ENCODE measurements around the gene GLRX2. TPM values are rescaled to one million over a fixed set of nuclear protein-coding genes. Genes with fewer than 3 reads are reported as not detected.

Gene GLRX2
- total RNA-seq: 10 to 100 TPM; 15.0 to 17.0 TPM
- 10 to 100 TPM; 15.2 to 16.3 TPM for polyA plus RNA-seq

GRCh38 chr1:193104907-193105820, at the start of gene GLRX2:
Gene GLRX2, minus strand, starts transcription at chr1:193105414. Its CDS starts 32 bp downstream, at chr1:193105382.
- Histone ChIP-seq H3K4me1 (ENCODE audit: insufficient read depth, low read length) (peaks cover 18% of the 10 kb centered on the region), H3K27ac (ENCODE audit: low read depth, low read length) (peak within 1 kb of the TSS; percentile 59), H3K36me3 (ENCODE audit: insufficient read depth, low read length) (no peaks in the 10 kb centered on the region), H3K4me3 (ENCODE audit: low read length in 2 of 2) (peak within 1 kb of the TSS; percentile 65 to 94), H3K9me3 (ENCODE audit: control insufficient read depth in 1 of 2, low read length in 2 of 2) (no peaks in the 10 kb centered on the region), H3K27me3 (ENCODE audit: insufficient read depth, low read length) (no peaks in the 10 kb centered on the region)
- intact Hi-C loops (cut with micrococcal nuclease): loop anchor here (1.0 to 5.0 kb wide), 3 partner anchors 16 to 298 kb away; partner anchors contain the start of genes RGS2, RO60 and UCHL5
- Mint-ChIP-seq H3K9me3 (no peaks in the 10 kb centered on the region), H3K27ac (peak within 1 kb of the TSS; percentile 61 to 95 (median 91)), H3K4me3 (peak within 1 kb of the TSS; percentile 94 to 98 (median 95)), H3K27me3 (no peaks in the 10 kb centered on the region), H3K36me3 (peaks cover 3 to 9% of the 10 kb centered on the region in 2 donors), H3K4me1 (peaks cover 19 to 30% (median 24%) of the 10 kb centered on the region in 4 donors)
- peak; percentile 43 to 71 (median 58) for DNase-seq
- ChIA-PET POLR2A (ENCODE audit: partially characterized antibody) (interaction anchor here (1.7 to 5.8 kb wide), 3 partner anchors 17 to 298 kb away, joined by 7 to 44 read pairs (median 14); partner anchors contain the start of genes CDC73, RO60 and UCHL5), CTCF (ENCODE audit: partially characterized antibody) (interaction anchor here (1.8 to 2.3 kb wide), 2 partner anchors 16 to 46 kb away, joined by 8 to 10 read pairs; partner anchors contain the start of genes CDC73, RO60 and UCHL5)

- Histone ChIP-seq H3K27me3 (ENCODE audit: insufficient read depth, low read length) (no peaks in the 10 kb centered on the region), H3K9me3 (ENCODE audit: control insufficient read depth in 1 of 2, low read length in 2 of 2) (no peaks in the 10 kb centered on the region), H3K4me3 (ENCODE audit: low read length in 2 of 2) (no peak overlapping the region), H3K4me1 (ENCODE audit: insufficient read depth, low read length) (peaks cover 9% of the 10 kb centered on the region), H3K36me3 (ENCODE audit: insufficient read depth, low read length) (peaks cover 28% of the 10 kb centered on the region), H3K27ac (ENCODE audit: low read depth, low read length) (no peak overlapping the region)
- Mint-ChIP-seq H3K4me3 (no peak overlapping the region), H3K36me3 (peaks cover 37 to 53% of the 10 kb centered on the region in 2 donors), H3K27ac (no peak overlapping the region), H3K9me3 (no peaks in the 10 kb centered on the region), H3K4me1 (peaks cover 13 to 29% (median 22%) of the 10 kb centered on the region in 4 donors), H3K27me3 (no peaks in the 10 kb centered on the region)
- intact Hi-C loops (cut with micrococcal nuclease): no loop called here
- no peak for DNase-seq
- ChIA-PET CTCF (ENCODE audit: partially characterized antibody) (interaction anchor here (1.2 kb wide), 1 partner anchor 1150 kb away, joined by 4 read pairs; no protein-coding TSS in a partner anchor), POLR2A (ENCODE audit: partially characterized antibody) (no interaction called here)
Observed at GRCh38 chr1:193144999-193145398, 39.8 kb upstream of the GLRX2 start.

GRCh38 chr1:193144361-193144938, 39.2 kb upstream of the GLRX2 start:
- no peak overlapping the region for H3K27ac ChIP-seq (ENCODE audit: low read depth, low read length)
- ChIA-PET POLR2A (ENCODE audit: partially characterized antibody) (no interaction called here), CTCF (ENCODE audit: partially characterized antibody) (interaction anchor here (1.2 kb wide), 1 partner anchor 1151 kb away, joined by 4 read pairs; no protein-coding TSS in a partner anchor)
- peaks cover 33% of the 10 kb centered on the region for H3K36me3 ChIP-seq (ENCODE audit: insufficient read depth, low read length)
- DNase-seq: no peak
- H3K4me3 Mint-ChIP-seq: no peak overlapping the region
- no peak overlapping the region for H3K27ac Mint-ChIP-seq
- no peaks in the 10 kb centered on the region for H3K9me3 ChIP-seq (ENCODE audit: control insufficient read depth in 1 of 2, low read length in 2 of 2)
- H3K4me1 Mint-ChIP-seq: peaks cover 14 to 35% (median 27%) of the 10 kb centered on the region in 4 donors
- H3K36me3 Mint-ChIP-seq: peaks cover 42 to 57% of the 10 kb centered on the region in 2 donors
- no peak overlapping the region for H3K4me3 ChIP-seq (ENCODE audit: low read length in 2 of 2)
- intact Hi-C loops (cut with micrococcal nuclease): no loop called here
- no peaks in the 10 kb centered on the region for H3K27me3 ChIP-seq (ENCODE audit: insufficient read depth, low read length)
- H3K27me3 Mint-ChIP-seq: no peaks in the 10 kb centered on the region
- no peaks in the 10 kb centered on the region for H3K9me3 Mint-ChIP-seq
- peaks cover 9% of the 10 kb centered on the region for H3K4me1 ChIP-seq (ENCODE audit: insufficient read depth, low read length)

- H3K9me3 Mint-ChIP-seq: no peaks in the 10 kb centered on the region
- no peak overlapping the region for H3K27ac ChIP-seq (ENCODE audit: low read depth, low read length)
- no peak overlapping the region for H3K4me3 ChIP-seq (ENCODE audit: low read length in 2 of 2)
- peak in 2 of 5 donors; percentile 16 to 20 for DNase-seq
- peaks cover 35% of the 10 kb centered on the region for H3K36me3 ChIP-seq (ENCODE audit: insufficient read depth, low read length)
- H3K4me1 ChIP-seq (ENCODE audit: insufficient read depth, low read length): peaks cover 9% of the 10 kb centered on the region
- H3K27ac Mint-ChIP-seq: peak overlapping the region in 1 of 7 donors; percentile 8
- no peak overlapping the region for H3K4me3 Mint-ChIP-seq
- H3K9me3 ChIP-seq (ENCODE audit: control insufficient read depth in 1 of 2, low read length in 2 of 2): no peaks in the 10 kb centered on the region
- ChIA-PET POLR2A (ENCODE audit: partially characterized antibody) (no interaction called here), CTCF (ENCODE audit: partially characterized antibody) (interaction anchor here (0.9 to 1.5 kb wide), 3 partner anchors 16 to 1154 kb away, joined by 3 read pairs; no protein-coding TSS in a partner anchor)
- intact Hi-C loops (cut with micrococcal nuclease): loop anchor here (1.0 kb wide), 1 partner anchor 1152 kb away; no protein-coding TSS in a partner anchor
- H3K36me3 Mint-ChIP-seq: peaks cover 46 to 62% of the 10 kb centered on the region in 2 donors
- H3K27me3 Mint-ChIP-seq: no peaks in the 10 kb centered on the region
- H3K4me1 Mint-ChIP-seq: peaks cover 15 to 38% (median 30%) of the 10 kb centered on the region in 4 donors
- H3K27me3 ChIP-seq (ENCODE audit: insufficient read depth, low read length): no peaks in the 10 kb centered on the region
Observed at GRCh38 chr1:193143285-193143684, 38.1 kb upstream of the GLRX2 start.

- Histone ChIP-seq H3K9me3 (ENCODE audit: control insufficient read depth in 1 of 2, low read length in 2 of 2) (no peaks in the 10 kb centered on the region), H3K4me1 (ENCODE audit: insufficient read depth, low read length) (peaks cover 9% of the 10 kb centered on the region), H3K27me3 (ENCODE audit: insufficient read depth, low read length) (no peaks in the 10 kb centered on the region), H3K27ac (ENCODE audit: low read depth, low read length) (no peak overlapping the region), H3K4me3 (ENCODE audit: low read length in 2 of 2) (no peak overlapping the region), H3K36me3 (ENCODE audit: insufficient read depth, low read length) (peaks cover 32% of the 10 kb centered on the region)
- no peak overlapping the region for H3K4me3 Mint-ChIP-seq
- peak overlapping the region in 3 of 7 donors; percentile 3 to 47 (median 19) for H3K27ac Mint-ChIP-seq
- intact Hi-C loops (cut with micrococcal nuclease): no loop called here
- POLR2A ChIA-PET (ENCODE audit: partially characterized antibody): no interaction called here
- H3K9me3 Mint-ChIP-seq: no peaks in the 10 kb centered on the region
- CTCF ChIA-PET (ENCODE audit: partially characterized antibody): interaction anchor here (1.0 to 1.5 kb wide), 4 partner anchors 15 to 1155 kb away, joined by 3 to 4 read pairs (median 3); no protein-coding TSS in a partner anchor
- H3K4me1 Mint-ChIP-seq: peaks cover 13 to 43% (median 33%) of the 10 kb centered on the region in 4 donors
- no peak for DNase-seq
- H3K27me3 Mint-ChIP-seq: no peaks in the 10 kb centered on the region
- H3K36me3 Mint-ChIP-seq: peaks cover 51 to 62% of the 10 kb centered on the region in 2 donors
Observed at GRCh38 chr1:193142409-193142808, 37.2 kb upstream of the GLRX2 start.

GRCh38 chr1:193141804-193142203, 36.6 kb upstream of the GLRX2 start:
- Histone ChIP-seq H3K36me3 (ENCODE audit: insufficient read depth, low read length) (peaks cover 33% of the 10 kb centered on the region), H3K4me3 (ENCODE audit: low read length in 2 of 2) (no peak overlapping the region), H3K27ac (ENCODE audit: low read depth, low read length) (no peak overlapping the region), H3K27me3 (ENCODE audit: insufficient read depth, low read length) (no peaks in the 10 kb centered on the region), H3K4me1 (ENCODE audit: insufficient read depth, low read length) (peaks cover 9% of the 10 kb centered on the region), H3K9me3 (ENCODE audit: control insufficient read depth in 1 of 2, low read length in 2 of 2) (no peaks in the 10 kb centered on the region)
- H3K36me3 Mint-ChIP-seq: peaks cover 53 to 63% of the 10 kb centered on the region in 2 donors
- peak; percentile 17 to 67 (median 32) for DNase-seq
- H3K27me3 Mint-ChIP-seq: no peaks in the 10 kb centered on the region
- H3K4me3 Mint-ChIP-seq: peak overlapping the region in 2 of 8 donors; percentile 6 to 7
- intact Hi-C loops (cut with micrococcal nuclease): loop anchor here (2.0 kb wide), 1 partner anchor 13 kb away; no protein-coding TSS in a partner anchor
- no peaks in the 10 kb centered on the region for H3K9me3 Mint-ChIP-seq
- H3K27ac Mint-ChIP-seq: peak overlapping the region in 4 of 7 donors; percentile 3 to 77 (median 14)
- CTCF ChIA-PET (ENCODE audit: partially characterized antibody): interaction anchor here (1.0 to 1.3 kb wide), 2 partner anchors 18 to 182 kb away, joined by 3 to 4 read pairs; no protein-coding TSS in a partner anchor
- H3K4me1 Mint-ChIP-seq: peaks cover 13 to 47% (median 34%) of the 10 kb centered on the region in 4 donors
- POLR2A ChIA-PET (ENCODE audit: partially characterized antibody): no interaction called here
